ENCODE results near the gene FCRLB.
A peak's percentile ranks its signal among the peaks of the same experiment; 100 is the strongest.
"Not testable (repeated sequence)": the region's sequence is repeated elsewhere in the genome, so short reads cannot be mapped to it uniquely, and the experiment has no call there.

The FCRLB gene

GRCh38 chr1:161706113-161706481 is 15.2 kb upstream of the FCRLB start:
- no peaks in the 10 kb centered on the region for H3K27me3 ChIP-seq (ENCODE audit: low read depth)
- no peak overlapping the region for H3K4me3 ChIP-seq
- in situ Hi-C loops (cut with MboI; ENCODE audit: low sequenced_read_pairs), result no loop called here
- H3K4me1 ChIP-seq, result peaks cover 3% of the 10 kb centered on the region
- DNase-seq (ENCODE audit: low spot score in 2 of 2), result no peak
- no peaks in the 10 kb centered on the region for H3K9me3 ChIP-seq
- no peaks in the 10 kb centered on the region for H3K36me3 ChIP-seq (replicated peaks)

GRCh38 chr1:161706482-161707347 is 14.6 kb upstream of the FCRLB start, which contains the start of gene FCRLA:
Gene FCRLA, plus strand, starts transcription at chr1:161707229. Its CDS starts 36 bp downstream, at chr1:161707265.
- H3K4me3 ChIP-seq, result no peak within 1 kb of the TSS
- no peak for DNase-seq (ENCODE audit: low spot score in 2 of 2)
- H3K4me1 ChIP-seq, result peaks cover 3% of the 10 kb centered on the region
- H3K36me3 ChIP-seq (replicated peaks), result no peaks in the 10 kb centered on the region
- in situ Hi-C loops (cut with MboI; ENCODE audit: low sequenced_read_pairs), result no loop called here
- no peaks in the 10 kb centered on the region for H3K9me3 ChIP-seq
- no peaks in the 10 kb centered on the region for H3K27me3 ChIP-seq (ENCODE audit: low read depth)

- H3K9me3 ChIP-seq, result no peaks in the 10 kb centered on the region
- H3K4me3 ChIP-seq, result no peak overlapping the region
- in situ Hi-C loops (cut with MboI; ENCODE audit: low sequenced_read_pairs), result no loop called here
- H3K4me1 ChIP-seq, result peaks cover 3% of the 10 kb centered on the region
- H3K36me3 ChIP-seq (replicated peaks), result no peaks in the 10 kb centered on the region
- H3K27me3 ChIP-seq (ENCODE audit: low read depth), result no peaks in the 10 kb centered on the region
- DNase-seq (ENCODE audit: low spot score in 2 of 2), result no peak
These were observed 13.8 kb upstream of the FCRLB start for GRCh38 chr1:161707503-161707902.

- no peak for DNase-seq (ENCODE audit: low spot score in 2 of 2)
- no peaks in the 10 kb centered on the region for H3K36me3 ChIP-seq (replicated peaks)
- H3K27me3 ChIP-seq (ENCODE audit: low read depth), result no peaks in the 10 kb centered on the region
- H3K4me1 ChIP-seq, result no peaks in the 10 kb centered on the region
- no peaks in the 10 kb centered on the region for H3K9me3 ChIP-seq
- in situ Hi-C loops (cut with MboI; ENCODE audit: low sequenced_read_pairs), result no loop called here
- no peak overlapping the region for H3K4me3 ChIP-seq
These were observed 12.0 kb upstream of the FCRLB start for GRCh38 chr1:161709373-161709772.

DNA sequence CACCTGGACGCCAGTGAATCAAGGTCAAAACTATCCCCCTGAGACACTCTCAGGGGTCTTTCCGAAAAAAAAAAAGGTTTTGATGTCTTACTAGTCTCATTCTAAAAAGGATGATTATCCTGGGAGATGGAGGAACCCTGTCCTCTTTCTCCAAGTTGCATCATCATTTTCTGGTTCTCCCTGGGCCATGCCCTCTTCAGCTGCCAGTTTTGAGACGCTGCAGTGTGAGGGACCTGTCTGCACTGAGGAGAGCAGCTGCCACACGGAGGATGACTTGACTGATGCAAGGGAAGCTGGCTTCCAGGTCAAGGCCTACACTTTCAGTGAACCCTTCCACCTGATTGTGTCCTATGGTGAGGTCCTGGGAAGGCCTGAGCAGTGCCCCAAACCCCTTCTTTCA is 10.8 kb upstream of the FCRLB start:
- DNase-seq (ENCODE audit: low spot score in 2 of 2), result no peak
- Histone ChIP-seq H3K36me3 (replicated peaks) (no peaks in the 10 kb centered on the region), H3K9me3 (no peaks in the 10 kb centered on the region), H3K4me1 (no peaks in the 10 kb centered on the region), H3K4me3 (no peak overlapping the region), H3K27me3 (ENCODE audit: low read depth) (no peaks in the 10 kb centered on the region)
- in situ Hi-C loops (cut with MboI; ENCODE audit: low sequenced_read_pairs), result no loop called here

- in situ Hi-C loops (cut with MboI; ENCODE audit: low sequenced_read_pairs), result no loop called here
- DNase-seq (ENCODE audit: low spot score in 2 of 2), result no peak
- Histone ChIP-seq H3K4me1 (no peaks in the 10 kb centered on the region), H3K9me3 (no peaks in the 10 kb centered on the region), H3K27me3 (ENCODE audit: low read depth) (no peaks in the 10 kb centered on the region), H3K36me3 (replicated peaks) (no peaks in the 10 kb centered on the region), H3K4me3 (no peak overlapping the region)
These were observed 2.6 kb upstream of the FCRLB start for GRCh38 chr1:161718559-161719324.

- Histone ChIP-seq H3K27me3 (ENCODE audit: low read depth) (no peaks in the 10 kb centered on the region), H3K4me1 (no peaks in the 10 kb centered on the region), H3K36me3 (replicated peaks) (no peaks in the 10 kb centered on the region), H3K4me3 (no peak overlapping the region), H3K9me3 (no peaks in the 10 kb centered on the region)
- DNase-seq (ENCODE audit: low spot score in 2 of 2), result no peak
- in situ Hi-C loops (cut with MboI; ENCODE audit: low sequenced_read_pairs), result no loop called here
These were observed 2.1 kb upstream of the FCRLB start for GRCh38 chr1:161719325-161719611.

GRCh38 chr1:161720422-161720821 is 922 bp upstream of the FCRLB start:
- H3K36me3 ChIP-seq (replicated peaks), result no peaks in the 10 kb centered on the region
- no peaks in the 10 kb centered on the region for H3K4me1 ChIP-seq
- no peaks in the 10 kb centered on the region for H3K9me3 ChIP-seq
- in situ Hi-C loops (cut with MboI; ENCODE audit: low sequenced_read_pairs), result no loop called here
- H3K4me3 ChIP-seq, result no peak overlapping the region
- DNase-seq (ENCODE audit: low spot score in 2 of 2), result no peak
- no peaks in the 10 kb centered on the region for H3K27me3 ChIP-seq (ENCODE audit: low read depth)

DNA sequence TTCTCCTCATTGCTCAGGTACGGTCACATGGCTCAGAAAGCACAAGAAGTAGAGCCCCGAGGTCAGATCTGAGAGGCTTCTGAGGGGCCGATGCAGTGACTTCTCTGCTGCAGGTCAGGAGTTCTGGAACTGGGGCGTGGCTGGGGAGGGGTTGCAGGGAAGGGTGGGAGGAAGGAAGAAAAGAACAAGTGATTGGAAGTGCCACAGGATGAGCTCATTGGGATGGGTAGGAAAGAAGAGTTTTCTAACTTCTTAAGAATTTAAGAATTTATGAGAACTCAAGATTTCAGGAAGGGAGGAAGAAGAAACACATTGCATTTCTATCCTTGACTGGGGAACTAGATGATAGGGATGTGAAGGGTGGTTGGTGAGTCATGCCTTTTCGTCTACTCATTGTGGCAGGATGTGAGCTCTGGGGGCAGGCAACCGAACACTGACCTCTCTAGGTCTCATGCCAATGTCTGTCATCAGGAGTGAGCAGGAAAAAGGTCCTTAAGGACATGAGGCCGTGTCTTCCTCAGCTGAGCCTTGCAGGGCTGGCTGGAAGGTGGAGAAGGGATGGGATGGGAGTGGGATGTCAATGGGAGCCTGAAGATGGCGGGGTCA is 497 bp downstream of the FCRLB start:
- H3K4me1 ChIP-seq, result peaks cover 4% of the 10 kb centered on the region; the same call in 1 of the 2 replicates
- no peaks in the 10 kb centered on the region for H3K36me3 ChIP-seq (replicated peaks)
- no peak overlapping the region for H3K4me3 ChIP-seq
- no peak for DNase-seq (ENCODE audit: low spot score in 2 of 2)
- H3K9me3 ChIP-seq, result no peaks in the 10 kb centered on the region
- H3K27me3 ChIP-seq (ENCODE audit: low read depth), result no peaks in the 10 kb centered on the region
- in situ Hi-C loops (cut with MboI; ENCODE audit: low sequenced_read_pairs), result no loop called here

- DNase-seq (ENCODE audit: low spot score in 2 of 2), result no peak
- H3K36me3 ChIP-seq (replicated peaks), result no peaks in the 10 kb centered on the region
- peaks cover 4% of the 10 kb centered on the region; the same call in 1 of the 2 replicates for H3K4me1 ChIP-seq
- in situ Hi-C loops (cut with MboI; ENCODE audit: low sequenced_read_pairs), result no loop called here
- no peaks in the 10 kb centered on the region for H3K9me3 ChIP-seq
- H3K4me3 ChIP-seq, result no peak overlapping the region
- no peaks in the 10 kb centered on the region for H3K27me3 ChIP-seq (ENCODE audit: low read depth)
These were observed 1.1 kb downstream of the FCRLB start for GRCh38 chr1:161722406-161722805.

DNA sequence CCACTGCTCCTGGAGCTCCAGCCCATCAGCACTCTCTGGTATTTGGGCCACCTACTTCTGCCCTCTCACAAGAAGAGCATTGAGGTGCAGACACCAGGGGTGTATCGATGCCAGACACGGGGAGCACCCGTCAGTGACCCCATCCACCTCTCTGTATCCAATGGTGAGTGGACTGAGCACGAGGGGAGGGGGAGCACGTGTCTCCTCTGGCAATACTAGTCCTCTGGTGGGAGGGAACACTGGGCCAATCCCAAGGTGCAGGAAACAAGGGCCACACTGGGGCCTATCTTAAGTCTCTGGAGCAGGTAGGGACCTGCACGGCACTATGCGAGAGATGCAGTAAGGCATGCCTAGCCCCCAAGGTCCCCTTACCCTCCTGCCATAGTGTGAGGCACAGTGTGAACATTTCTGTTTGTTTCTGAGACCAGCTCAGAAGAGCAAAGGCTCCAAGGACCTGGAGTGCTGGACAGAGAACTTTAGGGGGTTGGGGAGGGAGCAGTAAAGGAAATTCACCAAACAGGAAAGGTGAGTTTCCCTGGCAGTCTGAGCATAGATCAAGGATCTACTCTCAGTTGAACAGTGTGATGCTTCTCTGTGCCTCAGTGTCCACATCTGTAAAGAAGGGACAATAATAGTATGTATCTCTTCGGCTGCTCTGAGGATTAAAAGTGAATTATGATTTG is 2.3 kb downstream of the FCRLB start:
- in situ Hi-C loops (cut with MboI; ENCODE audit: low sequenced_read_pairs), result no loop called here

GRCh38 chr1:161725258-161725907 is 4.0 kb downstream of the FCRLB start:
- not testable (repeated sequence) for H3K4me1 ChIP-seq; H3K27me3 ChIP-seq (ENCODE audit: low read depth); DNase-seq (ENCODE audit: low spot score in 2 of 2); H3K9me3 ChIP-seq; H3K36me3 ChIP-seq (replicated peaks)
- in situ Hi-C loops (cut with MboI; ENCODE audit: low sequenced_read_pairs), result loop anchor here (25.0 kb wide), 1 partner anchor 538 kb away; the partner anchor contains the start of genes ADAMTS4 and B4GALT3
- H3K4me3 ChIP-seq, result peak overlapping the region; percentile 72

More for the DNA sequence above, 2.3 kb downstream of the FCRLB start:
- Histone ChIP-seq H3K36me3 (replicated peaks) (no peaks in the 10 kb centered on the region), H3K9me3 (no peaks in the 10 kb centered on the region), H3K4me3 (no peak overlapping the region), H3K4me1 (peaks cover 4% of the 10 kb centered on the region; the same call in 1 of the 2 replicates), H3K27me3 (ENCODE audit: low read depth) (no peaks in the 10 kb centered on the region)
- DNase-seq (ENCODE audit: low spot score in 2 of 2), result no peak

DNA sequence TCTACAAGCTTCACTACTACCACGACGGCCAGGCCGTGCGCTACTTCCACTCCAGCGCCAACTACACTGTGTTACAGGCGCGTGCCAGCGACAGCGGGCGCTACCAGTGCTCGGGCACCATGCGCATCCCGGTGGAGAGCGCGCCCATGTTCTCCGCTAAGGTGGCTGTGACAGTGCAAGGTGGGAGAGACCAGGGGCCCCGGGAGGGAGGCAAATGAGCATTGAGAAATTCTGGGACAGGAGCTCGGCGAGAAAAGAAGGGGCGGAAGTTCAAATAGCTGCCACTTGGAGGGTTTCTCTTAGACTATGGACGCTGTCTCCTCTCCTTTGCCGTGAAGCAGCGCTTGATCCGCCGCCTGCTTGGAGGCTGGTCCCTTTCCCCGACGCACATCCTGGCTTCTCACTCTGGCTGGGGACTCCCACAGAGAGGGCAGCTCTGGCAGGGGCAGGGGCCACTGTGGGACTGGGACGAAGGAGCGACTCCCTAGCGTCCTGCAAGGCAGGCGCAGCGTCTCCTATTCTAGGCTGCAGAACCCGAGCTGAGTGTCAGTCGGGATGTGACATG is 4.6 kb downstream of the FCRLB start:
- peaks cover 4% of the 10 kb centered on the region; the same call in 1 of the 2 replicates for H3K4me1 ChIP-seq
- H3K4me3 ChIP-seq, result peak overlapping the region; percentile 72
- in situ Hi-C loops (cut with MboI; ENCODE audit: low sequenced_read_pairs), result loop anchor here (25.0 kb wide), 1 partner anchor 539 kb away; the partner anchor contains the start of genes ADAMTS4 and B4GALT3
- H3K36me3 ChIP-seq (replicated peaks), result no peaks in the 10 kb centered on the region
- H3K9me3 ChIP-seq, result no peaks in the 10 kb centered on the region
- H3K27me3 ChIP-seq (ENCODE audit: low read depth), result peaks cover 10% of the 10 kb centered on the region
- DNase-seq (ENCODE audit: low spot score in 2 of 2), result peak; percentile 43 to 56

All from HAP-1 (cell line).